Stimulated activated naive CD8-positive, alpha-beta T cell treated with anti-CD3 and anti-CD28 coated beads, Interleukin-15, amount 100 ng/mL, for 72 hours (primary cell): ENCODE measurements around the gene PPP6R2.
A peak's percentile ranks its signal among the peaks of the same experiment; 100 is the strongest.

ENCODE experiments used
- ATAC-seq: fragments of 150-1000 bp; cut with Tn5 transposase; 2 replicates; pipeline ENCODE4 v1.10.0; 2021; ENCODE audit warnings: mild to moderate bottlenecking, moderate library complexity
- DNase-seq, 2 donors: peaks; one replicate each; pipeline ENCODE4 v3.0.0; 2021 to 2022
- H3K27ac Mint-ChIP-seq, 2 donors: one replicate each; pipeline ENCODE4 v1.8.0; 2022; ENCODE audit warnings: mild to moderate bottlenecking in 2 of 2, mixed read lengths in 2 of 2, moderate library complexity in 2 of 2
- H3K27me3 Mint-ChIP-seq: one replicate; pipeline ENCODE4 v1.8.0; 2022; ENCODE audit warnings: mixed read lengths
- H3K4me1 Mint-ChIP-seq: one replicate; pipeline ENCODE4 v1.8.0; 2022; ENCODE audit warnings: mild to moderate bottlenecking, mixed read lengths
- H3K4me3 Mint-ChIP-seq, 2 donors: one replicate each; pipeline ENCODE4 v1.8.0; 2022; ENCODE audit warnings: mild to moderate bottlenecking in 2 of 2, mixed read lengths in 2 of 2, moderate library complexity in 1 of 2
- H3K9me3 Mint-ChIP-seq, 2 donors: one replicate each; pipeline ENCODE4 v1.8.0; 2022; ENCODE audit warnings: mixed read lengths in 2 of 2

PPP6R2 gene, protein sequence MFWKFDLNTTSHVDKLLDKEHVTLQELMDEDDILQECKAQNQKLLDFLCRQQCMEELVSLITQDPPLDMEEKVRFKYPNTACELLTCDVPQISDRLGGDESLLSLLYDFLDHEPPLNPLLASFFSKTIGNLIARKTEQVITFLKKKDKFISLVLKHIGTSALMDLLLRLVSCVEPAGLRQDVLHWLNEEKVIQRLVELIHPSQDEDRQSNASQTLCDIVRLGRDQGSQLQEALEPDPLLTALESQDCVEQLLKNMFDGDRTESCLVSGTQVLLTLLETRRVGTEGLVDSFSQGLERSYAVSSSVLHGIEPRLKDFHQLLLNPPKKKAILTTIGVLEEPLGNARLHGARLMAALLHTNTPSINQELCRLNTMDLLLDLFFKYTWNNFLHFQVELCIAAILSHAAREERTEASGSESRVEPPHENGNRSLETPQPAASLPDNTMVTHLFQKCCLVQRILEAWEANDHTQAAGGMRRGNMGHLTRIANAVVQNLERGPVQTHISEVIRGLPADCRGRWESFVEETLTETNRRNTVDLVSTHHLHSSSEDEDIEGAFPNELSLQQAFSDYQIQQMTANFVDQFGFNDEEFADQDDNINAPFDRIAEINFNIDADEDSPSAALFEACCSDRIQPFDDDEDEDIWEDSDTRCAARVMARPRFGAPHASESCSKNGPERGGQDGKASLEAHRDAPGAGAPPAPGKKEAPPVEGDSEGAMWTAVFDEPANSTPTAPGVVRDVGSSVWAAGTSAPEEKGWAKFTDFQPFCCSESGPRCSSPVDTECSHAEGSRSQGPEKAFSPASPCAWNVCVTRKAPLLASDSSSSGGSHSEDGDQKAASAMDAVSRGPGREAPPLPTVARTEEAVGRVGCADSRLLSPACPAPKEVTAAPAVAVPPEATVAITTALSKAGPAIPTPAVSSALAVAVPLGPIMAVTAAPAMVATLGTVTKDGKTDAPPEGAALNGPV

GRCh38 chr22:50342651-50343540, at the start of gene PPP6R2:
Gene PPP6R2, plus strand, starts transcription at chr22:50343327. Its CDS starts 50,582 bp downstream, at chr22:50393909.
- peak; percentile 84 to 92 for DNase-seq
- Mint-ChIP-seq H3K4me3 (peak within 1 kb of the TSS; percentile 72 to 73), H3K9me3 (no peaks in the 10 kb centered on the region), H3K4me1 (peaks cover 11% of the 10 kb centered on the region), H3K27ac (peak within 1 kb of the TSS; percentile 35 to 70), H3K27me3 (no peaks in the 10 kb centered on the region)
- ATAC-seq, result peak; percentile 79

DNA sequence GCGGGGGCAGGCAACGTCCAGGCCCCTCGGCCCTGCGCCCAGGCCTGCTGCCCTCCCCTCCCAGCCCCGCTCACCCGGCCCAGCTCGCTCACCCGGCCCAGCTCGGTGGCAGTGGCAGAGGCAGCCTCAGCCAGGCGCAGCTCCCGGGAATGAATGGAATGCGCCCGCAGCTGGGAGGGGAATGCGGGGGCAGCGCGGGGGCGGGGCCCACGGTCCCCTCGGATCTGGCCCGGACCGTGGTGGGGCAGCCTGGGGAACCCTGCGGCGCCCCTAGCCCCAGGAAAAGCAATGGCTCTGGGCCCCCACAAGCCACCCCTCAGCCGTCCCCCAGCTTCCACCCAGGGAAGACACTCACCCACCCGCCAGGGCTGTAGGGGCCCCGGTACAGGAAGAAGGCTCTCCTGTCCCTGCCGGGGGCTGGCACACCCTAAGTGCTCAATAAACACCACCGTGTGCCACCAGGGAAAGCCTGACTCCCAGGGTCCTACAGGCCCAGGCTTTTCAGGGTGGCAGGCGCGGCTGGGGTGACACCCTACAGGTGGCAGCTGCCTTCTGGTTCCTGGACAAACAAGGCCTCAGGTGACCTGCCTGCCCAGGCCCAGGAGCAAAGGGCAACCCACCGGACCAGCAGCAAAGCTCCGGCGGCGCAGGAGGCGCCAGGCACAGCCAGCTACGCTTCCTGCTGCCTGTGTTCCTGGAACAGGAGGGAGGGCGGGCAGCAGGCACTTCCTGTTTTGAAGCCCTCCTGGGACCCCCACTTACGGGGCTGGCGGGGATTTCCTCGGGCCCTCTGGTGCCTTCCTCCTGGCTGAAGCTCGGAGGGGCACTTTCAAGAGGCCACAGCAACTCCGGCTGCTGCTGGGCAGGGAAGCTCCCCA, 49.4 kb upstream of the PPP6R2 start:
- Mint-ChIP-seq H3K9me3 (no peaks in the 10 kb centered on the region), H3K27me3 (peaks cover 13% of the 10 kb centered on the region), H3K27ac (peak overlapping the region; percentile 63 to 89), H3K4me1 (peaks cover 32% of the 10 kb centered on the region), H3K4me3 (peak overlapping the region; percentile 80)
- peak; percentile 68 for ATAC-seq
- DNase-seq, result peak in 1 of 2 donors; percentile 54

DNA sequence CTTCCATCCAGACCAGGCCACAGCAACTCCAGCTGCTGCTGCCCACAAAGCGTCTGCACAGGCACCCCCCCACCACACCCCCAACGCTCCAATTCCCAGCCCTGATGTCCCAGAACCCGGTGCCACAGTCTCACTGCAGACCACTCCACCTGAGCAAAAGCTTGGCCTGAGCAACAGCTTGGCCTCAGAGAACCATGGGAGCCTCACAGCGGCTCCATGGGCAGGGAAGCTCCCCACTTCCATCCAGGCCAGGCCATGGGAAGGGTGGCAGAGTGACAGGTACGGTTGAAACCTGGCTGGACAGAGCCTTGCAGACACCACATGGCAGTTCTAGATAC, 48.8 kb upstream of the PPP6R2 start:
- peaks cover 19% of the 10 kb centered on the region for H3K27me3 Mint-ChIP-seq
- DNase-seq (no peak), ATAC-seq (no peak)
- H3K4me3 Mint-ChIP-seq, result peak overlapping the region; percentile 80
- peak overlapping the region; percentile 63 to 89 for H3K27ac Mint-ChIP-seq
- H3K4me1 Mint-ChIP-seq, result peaks cover 32% of the 10 kb centered on the region
- no peaks in the 10 kb centered on the region for H3K9me3 Mint-ChIP-seq

DNA sequence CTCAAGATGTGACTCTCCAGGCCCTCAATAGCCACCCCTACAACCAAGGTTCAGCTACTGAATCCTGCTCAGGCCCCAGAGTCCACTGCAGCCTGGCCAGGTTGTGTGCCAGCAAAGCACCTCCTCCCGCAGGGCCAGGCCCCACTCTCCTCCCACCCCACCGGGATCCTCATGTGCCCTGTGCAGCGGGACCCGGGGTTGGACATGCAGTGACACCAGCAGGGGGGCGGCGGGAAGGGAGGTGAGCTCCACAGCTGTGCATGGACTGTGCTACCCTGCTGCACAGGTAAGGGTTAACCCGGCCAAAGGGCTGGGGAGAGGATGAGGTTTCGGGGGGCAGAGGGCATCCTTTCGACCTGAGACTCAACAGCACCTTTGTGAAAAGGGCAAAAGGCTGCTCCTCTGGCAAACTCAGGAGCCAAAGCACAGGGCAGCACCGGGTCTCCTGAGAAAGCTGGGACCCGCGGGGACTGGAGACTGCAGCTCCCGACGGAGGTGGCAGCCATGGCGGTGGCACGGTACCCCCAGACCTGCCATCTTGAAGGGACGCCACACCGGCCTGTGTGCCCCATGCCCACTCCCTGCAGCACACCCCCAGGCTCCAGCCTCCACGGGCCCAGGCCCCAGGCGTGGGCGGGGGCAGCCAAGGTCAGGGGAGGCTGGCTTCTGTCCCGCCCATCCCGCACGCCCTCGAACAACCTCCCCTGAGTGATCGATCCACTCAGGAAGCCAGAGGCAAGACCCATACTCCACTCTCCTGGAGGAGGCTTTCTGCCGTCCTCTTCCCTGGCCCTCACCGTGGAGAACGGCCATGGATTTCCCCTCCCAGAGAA, 46.3 kb upstream of the PPP6R2 start:
- H3K4me1 Mint-ChIP-seq, result peaks cover 28% of the 10 kb centered on the region
- DNase-seq (no peak), ATAC-seq (no peak)
- H3K27me3 Mint-ChIP-seq, result peaks cover 32% of the 10 kb centered on the region
- H3K4me3 Mint-ChIP-seq, result no peak overlapping the region
- H3K27ac Mint-ChIP-seq, result no peak overlapping the region
- no peaks in the 10 kb centered on the region for H3K9me3 Mint-ChIP-seq

GRCh38 chr22:50297510-50298265, 45.4 kb upstream of the PPP6R2 start:
- Mint-ChIP-seq H3K9me3 (no peaks in the 10 kb centered on the region), H3K27me3 (peaks cover 40% of the 10 kb centered on the region), H3K27ac (no peak overlapping the region), H3K4me3 (no peak overlapping the region), H3K4me1 (peaks cover 23% of the 10 kb centered on the region)
- no peak for ATAC-seq
- DNase-seq, result no peak

DNA sequence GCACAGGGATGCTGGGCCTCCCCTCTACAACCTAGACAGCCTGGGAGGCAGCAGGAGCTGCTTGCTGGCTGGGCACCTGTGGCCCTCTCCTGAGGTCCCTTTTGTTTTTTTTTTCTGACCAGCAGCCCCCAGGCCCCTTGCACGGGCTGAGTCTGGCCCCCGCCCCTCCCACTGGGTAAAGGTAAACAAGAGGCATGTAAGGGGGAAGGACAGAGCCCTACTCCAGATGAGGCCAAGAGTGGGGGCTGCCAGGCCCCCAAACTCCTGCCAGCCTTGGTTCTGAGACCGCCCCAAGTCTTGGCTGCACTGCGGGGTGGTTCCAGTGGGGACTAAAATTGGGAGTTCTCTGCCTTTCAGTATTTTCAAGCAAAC, 44.9 kb upstream of the PPP6R2 start:
- Mint-ChIP-seq H3K4me1 (peaks cover 24% of the 10 kb centered on the region), H3K4me3 (no peak overlapping the region), H3K9me3 (no peaks in the 10 kb centered on the region), H3K27ac (no peak overlapping the region), H3K27me3 (peaks cover 46% of the 10 kb centered on the region)
- DNase-seq (no peak), ATAC-seq (no peak)

GRCh38 chr22:50298937-50299784, 44.0 kb upstream of the PPP6R2 start:
- peak overlapping the region in 1 of 2 donors; percentile 68 for H3K4me3 Mint-ChIP-seq
- peak; percentile 53 for ATAC-seq
- H3K27ac Mint-ChIP-seq, result no peak overlapping the region
- DNase-seq, result no peak
- H3K27me3 Mint-ChIP-seq, result peaks cover 54% of the 10 kb centered on the region
- peaks cover 30% of the 10 kb centered on the region for H3K4me1 Mint-ChIP-seq
- no peaks in the 10 kb centered on the region for H3K9me3 Mint-ChIP-seq

DNA sequence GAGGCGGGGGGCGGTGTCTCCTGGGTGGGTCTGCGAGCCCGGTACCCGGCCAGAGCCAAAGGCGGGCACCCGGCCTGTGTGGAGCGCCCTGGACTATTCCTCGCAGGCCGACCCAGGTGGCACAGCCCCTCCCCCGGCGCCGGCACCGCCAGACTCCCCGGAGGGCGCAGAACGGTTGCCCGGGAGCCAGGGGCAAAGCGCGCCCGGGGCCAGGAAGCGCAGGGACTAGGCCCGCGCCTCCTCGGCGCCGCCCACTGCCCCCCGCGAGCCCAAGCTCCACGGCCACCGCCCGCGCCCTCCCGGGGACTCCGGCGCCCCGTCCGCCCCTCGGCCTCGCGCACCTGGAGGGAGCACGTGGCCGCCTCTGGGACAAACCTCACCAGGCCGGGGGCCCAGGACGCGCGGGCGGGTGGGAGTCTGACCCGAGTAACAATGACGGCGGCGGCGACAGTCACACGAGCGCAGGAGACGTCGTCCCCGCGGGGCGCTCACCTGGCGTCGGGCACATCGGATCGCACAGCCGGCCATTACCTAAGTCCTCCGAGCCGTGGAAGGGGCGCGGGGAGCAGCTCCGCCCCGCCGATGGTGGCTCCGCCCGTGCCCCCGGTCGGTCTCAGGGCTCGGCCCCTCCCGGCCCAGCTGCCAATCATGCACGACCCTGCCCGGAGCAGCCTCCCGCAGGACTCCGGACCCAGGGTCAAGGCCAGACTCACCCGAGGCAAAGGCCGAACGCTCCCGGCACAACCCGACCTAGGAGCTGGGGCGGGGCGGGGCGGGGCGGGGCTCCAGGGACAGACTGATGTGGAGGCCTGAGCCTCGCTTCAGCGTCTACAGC, 43.1 kb upstream of the PPP6R2 start:
- Mint-ChIP-seq H3K4me3 (no peak overlapping the region), H3K27me3 (peaks cover 62% of the 10 kb centered on the region), H3K4me1 (peaks cover 31% of the 10 kb centered on the region), H3K9me3 (no peaks in the 10 kb centered on the region), H3K27ac (no peak overlapping the region)
- DNase-seq (no peak), ATAC-seq (peak; percentile 30)

GRCh38 chr22:50300620-50301257, 42.4 kb upstream of the PPP6R2 start:
- Mint-ChIP-seq H3K9me3 (no peaks in the 10 kb centered on the region), H3K27ac (peak overlapping the region in 1 of 2 donors; percentile 81), H3K4me3 (no peak overlapping the region), H3K27me3 (peaks cover 69% of the 10 kb centered on the region), H3K4me1 (peaks cover 38% of the 10 kb centered on the region)
- ATAC-seq (no peak), DNase-seq (no peak)

DNA sequence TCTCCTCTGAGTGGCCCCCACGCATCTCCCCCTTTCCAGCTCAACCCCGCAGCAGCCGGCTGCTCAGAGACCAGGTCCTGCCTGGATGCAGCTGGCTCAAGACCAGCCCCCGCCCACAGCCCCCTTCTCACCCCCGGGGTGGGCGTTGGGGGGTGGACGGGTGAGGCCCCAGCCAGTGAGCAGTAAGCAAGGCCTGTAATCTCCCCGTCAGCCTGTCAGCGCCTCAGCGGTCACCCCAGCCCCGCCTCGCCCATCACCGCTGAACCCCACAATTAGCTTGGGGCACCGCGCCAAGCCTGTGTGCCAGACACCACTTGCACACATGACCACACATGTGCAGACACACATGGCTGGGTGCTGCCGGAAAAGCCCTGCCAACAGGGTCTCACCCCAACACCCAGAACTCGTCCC, 41.5 kb upstream of the PPP6R2 start:
- no peak overlapping the region for H3K4me3 Mint-ChIP-seq
- no peak overlapping the region for H3K27ac Mint-ChIP-seq
- peaks cover 78% of the 10 kb centered on the region for H3K27me3 Mint-ChIP-seq

GRCh38 chr22:50302041-50302541, 41.0 kb upstream of the PPP6R2 start:
- peaks cover 78% of the 10 kb centered on the region for H3K27me3 Mint-ChIP-seq
- ATAC-seq (no peak), DNase-seq (no peak)
- no peaks in the 10 kb centered on the region for H3K9me3 Mint-ChIP-seq
- peak overlapping the region in 1 of 2 donors; percentile 54 for H3K27ac Mint-ChIP-seq
- H3K4me3 Mint-ChIP-seq, result no peak overlapping the region
- H3K4me1 Mint-ChIP-seq, result peaks cover 46% of the 10 kb centered on the region

More for the DNA sequence above, 41.5 kb upstream of the PPP6R2 start:
- no peak for ATAC-seq
- DNase-seq, result no peak
- H3K4me1 Mint-ChIP-seq, result peaks cover 46% of the 10 kb centered on the region
- H3K9me3 Mint-ChIP-seq, result no peaks in the 10 kb centered on the region
